SK-N-SH treated with all-trans-retinoic acid at 6 μM for 48 hours (cell line): ENCODE data around the gene NFIB.

Experiments used
- PPARA ChIP-seq: fragments of 250-450 bp; sonication (Bioruptor Pico); IDR thresholded peaks from 2 replicates; pipeline ENCODE4 v1.5.0; 2020; ENCODE audit warnings: mild to moderate bottlenecking, borderline replicate concordance
- RARB ChIP-seq: fragments of 250-450 bp; sonication (Bioruptor Pico); IDR thresholded peaks from 2 replicates; pipeline ENCODE4 v1.8.0; 2021; ENCODE audit warnings: mild to moderate bottlenecking, moderate library complexity
- TOX ChIP-seq: fragments of 250-450 bp; sonication (Bioruptor Pico); IDR thresholded peaks from 2 replicates; pipeline ENCODE4 v1.8.0; 2021; ENCODE audit warnings: mild to moderate bottlenecking, moderate library complexity, borderline replicate concordance
- ZNF70 ChIP-seq: fragments of 450-650 bp; formaldehyde crosslinking; IDR thresholded peaks from 2 replicates; pipeline ENCODE4 v1.5.0; 2020; ENCODE audit warnings: mild to moderate bottlenecking, moderate library complexity
- TF ChIP-seq, protein P1 (sequence below): fragments of 250-450 bp; sonication (Bioruptor Pico); IDR thresholded peaks from 2 replicates; pipeline ENCODE4 v1.5.1; 2021; ENCODE audit warnings: mild to moderate bottlenecking, moderate library complexity
- TF ChIP-seq, protein P2 (sequence below): fragments of 250-450 bp; sonication (Bioruptor Pico); IDR thresholded peaks from 2 replicates; pipeline ENCODE4 v1.8.0; 2021; ENCODE audit warnings: low read depth, mild to moderate bottlenecking, moderate library complexity, borderline replicate concordance
- TF ChIP-seq, protein P3 (sequence below): fragments of 250-450 bp; sonication (Bioruptor Pico); IDR thresholded peaks from 2 replicates; pipeline ENCODE4 v1.8.0; 2020; ENCODE audit warnings: mild to moderate bottlenecking, moderate library complexity, borderline replicate concordance

DNA sequence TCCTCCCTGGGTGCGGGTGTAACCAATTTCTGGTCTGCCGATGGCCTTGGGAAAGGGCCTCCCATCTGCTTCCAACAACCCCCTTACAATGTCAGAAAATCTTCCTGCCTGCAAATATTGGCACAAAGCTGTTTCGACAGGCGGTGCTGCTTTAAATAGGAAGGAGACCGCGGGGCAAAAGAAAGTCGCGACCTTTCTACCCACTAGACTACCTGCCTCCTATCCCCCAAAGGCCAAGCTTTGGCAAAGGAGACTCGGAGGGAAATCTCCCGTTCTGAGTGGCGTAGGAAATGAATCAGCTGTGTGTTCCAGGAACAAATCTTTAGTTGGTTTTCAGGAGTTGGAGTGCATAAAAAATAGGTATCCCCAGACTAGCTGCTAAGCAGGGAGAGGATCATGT lies 36.8 kb upstream of the NFIB start:
- TF ChIP-seq TOX (CRISPR knock-in tag) (no peak), PPARA (CRISPR knock-in tag) (no peak), RARB (CRISPR knock-in tag) (no peak), ZNF70 (CRISPR knock-in tag) (no peak)
- TF ChIP-seq, protein P1, sequence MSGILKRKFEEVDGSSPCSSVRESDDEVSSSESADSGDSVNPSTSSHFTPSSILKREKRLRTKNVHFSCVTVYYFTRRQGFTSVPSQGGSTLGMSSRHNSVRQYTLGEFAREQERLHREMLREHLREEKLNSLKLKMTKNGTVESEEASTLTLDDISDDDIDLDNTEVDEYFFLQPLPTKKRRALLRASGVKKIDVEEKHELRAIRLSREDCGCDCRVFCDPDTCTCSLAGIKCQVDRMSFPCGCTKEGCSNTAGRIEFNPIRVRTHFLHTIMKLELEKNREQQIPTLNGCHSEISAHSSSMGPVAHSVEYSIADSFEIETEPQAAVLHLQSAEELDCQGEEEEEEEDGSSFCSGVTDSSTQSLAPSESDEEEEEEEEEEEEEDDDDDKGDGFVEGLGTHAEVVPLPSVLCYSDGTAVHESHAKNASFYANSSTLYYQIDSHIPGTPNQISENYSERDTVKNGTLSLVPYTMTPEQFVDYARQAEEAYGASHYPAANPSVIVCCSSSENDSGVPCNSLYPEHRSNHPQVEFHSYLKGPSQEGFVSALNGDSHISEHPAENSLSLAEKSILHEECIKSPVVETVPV (CRISPR knock-in tag) = no peak
- TF ChIP-seq, protein P2, sequence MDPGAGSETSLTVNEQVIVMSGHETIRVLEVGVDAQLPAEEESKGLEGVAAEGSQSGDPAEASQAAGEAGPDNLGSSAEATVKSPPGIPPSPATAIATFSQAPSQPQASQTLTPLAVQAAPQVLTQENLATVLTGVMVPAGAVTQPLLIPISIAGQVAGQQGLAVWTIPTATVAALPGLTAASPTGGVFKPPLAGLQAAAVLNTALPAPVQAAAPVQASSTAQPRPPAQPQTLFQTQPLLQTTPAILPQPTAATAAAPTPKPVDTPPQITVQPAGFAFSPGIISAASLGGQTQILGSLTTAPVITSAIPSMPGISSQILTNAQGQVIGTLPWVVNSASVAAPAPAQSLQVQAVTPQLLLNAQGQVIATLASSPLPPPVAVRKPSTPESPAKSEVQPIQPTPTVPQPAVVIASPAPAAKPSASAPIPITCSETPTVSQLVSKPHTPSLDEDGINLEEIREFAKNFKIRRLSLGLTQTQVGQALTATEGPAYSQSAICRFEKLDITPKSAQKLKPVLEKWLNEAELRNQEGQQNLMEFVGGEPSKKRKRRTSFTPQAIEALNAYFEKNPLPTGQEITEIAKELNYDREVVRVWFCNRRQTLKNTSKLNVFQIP (CRISPR knock-in tag) = no peak
- TF ChIP-seq, protein P3, sequence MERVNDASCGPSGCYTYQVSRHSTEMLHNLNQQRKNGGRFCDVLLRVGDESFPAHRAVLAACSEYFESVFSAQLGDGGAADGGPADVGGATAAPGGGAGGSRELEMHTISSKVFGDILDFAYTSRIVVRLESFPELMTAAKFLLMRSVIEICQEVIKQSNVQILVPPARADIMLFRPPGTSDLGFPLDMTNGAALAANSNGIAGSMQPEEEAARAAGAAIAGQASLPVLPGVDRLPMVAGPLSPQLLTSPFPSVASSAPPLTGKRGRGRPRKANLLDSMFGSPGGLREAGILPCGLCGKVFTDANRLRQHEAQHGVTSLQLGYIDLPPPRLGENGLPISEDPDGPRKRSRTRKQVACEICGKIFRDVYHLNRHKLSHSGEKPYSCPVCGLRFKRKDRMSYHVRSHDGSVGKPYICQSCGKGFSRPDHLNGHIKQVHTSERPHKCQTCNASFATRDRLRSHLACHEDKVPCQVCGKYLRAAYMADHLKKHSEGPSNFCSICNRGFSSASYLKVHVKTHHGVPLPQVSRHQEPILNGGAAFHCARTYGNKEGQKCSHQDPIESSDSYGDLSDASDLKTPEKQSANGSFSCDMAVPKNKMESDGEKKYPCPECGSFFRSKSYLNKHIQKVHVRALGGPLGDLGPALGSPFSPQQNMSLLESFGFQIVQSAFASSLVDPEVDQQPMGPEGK = no peak
